Measurements from ENCODE around the gene IL12A. TPM values are rescaled to one million over a fixed set of nuclear protein-coding genes. Genes with fewer than 3 reads are reported as not detected.

Gene IL12A
- total and polyA plus RNA-seq, 4 donors, result 0.08 to 0.25 (median 0.09) TPM; not detected in 1

DNA sequence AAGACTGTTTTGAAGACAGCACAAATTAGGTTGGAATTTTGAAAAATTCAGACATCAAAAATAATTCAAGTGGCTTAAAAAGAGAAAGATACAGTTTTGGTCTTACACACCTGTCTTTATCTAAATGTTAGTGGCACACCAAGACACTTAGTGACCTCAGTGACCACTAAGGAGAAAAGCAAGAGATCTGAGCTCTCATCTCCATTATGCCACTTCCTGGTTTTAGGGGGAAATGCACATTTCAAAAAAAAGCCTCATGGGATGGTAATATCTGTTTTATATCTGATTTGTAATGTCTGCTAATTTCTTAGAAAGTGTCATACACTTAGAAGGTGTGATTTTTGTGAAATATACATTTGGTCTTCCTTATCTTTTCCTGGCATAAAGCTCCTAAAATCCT, 16.4 kb downstream of the IL12A start:
- H3K27ac ChIP-seq (ENCODE audit: low read depth in 1 of 2, low read length in 2 of 2), result no peak overlapping the region
- no peaks in the 10 kb centered on the region for H3K36me3 ChIP-seq (ENCODE audit: control insufficient read depth in 4 of 4, insufficient read depth in 3 of 4, low read depth in 1 of 4, low read length in 3 of 4)
- no peak overlapping the region for H3K4me3 ChIP-seq (ENCODE audit: low read depth in 1 of 3, low read length in 3 of 3)
- peaks cover 0 to 2% (median 0%) of the 10 kb centered on the region in 4 donors for H3K4me1 ChIP-seq (ENCODE audit: control insufficient read depth in 4 of 4, insufficient read depth in 4 of 4, low read length in 3 of 4)
- DNase-seq (ENCODE audit: low spot score), result no peak
- H3K27me3 ChIP-seq (ENCODE audit: control insufficient read depth in 4 of 4, insufficient read depth in 4 of 4, low read length in 3 of 4), result no peaks in the 10 kb centered on the region
- TF ChIP-seq FOXA2 (IDR thresholded peaks at IDR 0.05) (no peak), ZBTB33 (IDR thresholded peaks at IDR 0.05) (no peak), JUND (IDR thresholded peaks at IDR 0.05) (no peak), TAF1 (conservative IDR thresholded peaks at IDR 0.05) (no peak), FOXA1 (IDR thresholded peaks at IDR 0.05) (no peak), RXRA (IDR thresholded peaks at IDR 0.05) (no peak), REST (IDR thresholded peaks at IDR 0.05) (no peak), EGR1 (IDR thresholded peaks at IDR 0.05; ENCODE audit: low read depth in 2 of 2) (no peak), NR2F2 (IDR thresholded peaks at IDR 0.05) (no peak), RAD21 (IDR thresholded peaks at IDR 0.05) (no peak), HNF4A (conservative IDR thresholded peaks at IDR 0.05) (no peak), HNF4G (IDR thresholded peaks at IDR 0.05) (no peak), ATF3 (IDR thresholded peaks at IDR 0.05) (no peak), GABPA (IDR thresholded peaks at IDR 0.05 in 1 of 2, conservative IDR thresholded peaks at IDR 0.05 in 1 of 2) (no peak), SP1 (IDR thresholded peaks at IDR 0.05) (no peak), YY1 (IDR thresholded peaks at IDR 0.05) (no peak), MAX (IDR thresholded peaks at IDR 0.05) (no peak)
- TF ChIP-seq, protein P1, sequence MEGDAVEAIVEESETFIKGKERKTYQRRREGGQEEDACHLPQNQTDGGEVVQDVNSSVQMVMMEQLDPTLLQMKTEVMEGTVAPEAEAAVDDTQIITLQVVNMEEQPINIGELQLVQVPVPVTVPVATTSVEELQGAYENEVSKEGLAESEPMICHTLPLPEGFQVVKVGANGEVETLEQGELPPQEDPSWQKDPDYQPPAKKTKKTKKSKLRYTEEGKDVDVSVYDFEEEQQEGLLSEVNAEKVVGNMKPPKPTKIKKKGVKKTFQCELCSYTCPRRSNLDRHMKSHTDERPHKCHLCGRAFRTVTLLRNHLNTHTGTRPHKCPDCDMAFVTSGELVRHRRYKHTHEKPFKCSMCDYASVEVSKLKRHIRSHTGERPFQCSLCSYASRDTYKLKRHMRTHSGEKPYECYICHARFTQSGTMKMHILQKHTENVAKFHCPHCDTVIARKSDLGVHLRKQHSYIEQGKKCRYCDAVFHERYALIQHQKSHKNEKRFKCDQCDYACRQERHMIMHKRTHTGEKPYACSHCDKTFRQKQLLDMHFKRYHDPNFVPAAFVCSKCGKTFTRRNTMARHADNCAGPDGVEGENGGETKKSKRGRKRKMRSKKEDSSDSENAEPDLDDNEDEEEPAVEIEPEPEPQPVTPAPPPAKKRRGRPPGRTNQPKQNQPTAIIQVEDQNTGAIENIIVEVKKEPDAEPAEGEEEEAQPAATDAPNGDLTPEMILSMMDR (IDR thresholded peaks at IDR 0.05; ENCODE audit: low read depth, low read length, missing input control), result no peak
- no peak overlapping the region for H3K9ac ChIP-seq (ENCODE audit: low read depth in 1 of 2, low read length in 2 of 2)
- H3K9me3 ChIP-seq (ENCODE audit: control insufficient read depth in 4 of 4, low read length in 3 of 4), result no peaks in the 10 kb centered on the region

Data from liver (tissue), 9 donors.